Peyer's patch (tissue), 4 donors: Measurements from ENCODE around the gene BCKDHA.

Source experiments
- CTCF ChIP-seq, 6 experiments: fragments of 450-650 bp in 4 of 6; fragments of 200-600 bp in 2 of 6; sonication (generic) in 1 of 6; IDR thresholded peaks; one replicate each; pipeline ENCODE4 v1.5.1; 2017 to 2019; ENCODE audit warnings: antibody characterized with exemption in 6 of 6, mild to moderate bottlenecking in 3 of 6, moderate library complexity in 1 of 6
- POLR2A ChIP-seq, 2 donors: fragments of 450-650 bp; IDR thresholded peaks; one replicate each; pipeline ENCODE4 v1.5.1; 2017; ENCODE audit warnings: antibody characterized with exemption in 2 of 2, mild to moderate bottlenecking in 2 of 2, moderate library complexity in 2 of 2

- TF ChIP-seq CTCF (IDR thresholded peaks at IDR 0.05) (no peak), POLR2A (IDR thresholded peaks at IDR 0.05) (no peak)
Observed at GRCh38 chr19:41371541-41371940, 26.1 kb upstream of the BCKDHA start.
